MM.1S (cell line): Measurements from ENCODE around the gene GFOD1.
A peak's percentile ranks its signal among the peaks of the same experiment; 100 is the strongest.

ENCODE experiments used
- DNase-seq: peaks from one replicate; pipeline ENCODE4 v3.0.0-alpha.2; 2015
- H2AFZ ChIP-seq: fragments of 300-600 bp; sonication (generic); 2 replicates; pipeline ENCODE4 v1.6.0; 2016; ENCODE audit warnings: antibody characterized with exemption, low read length
- H3F3A ChIP-seq: fragments of 300-600 bp; sonication (generic); 2 replicates; pipeline ENCODE4 v1.6.1; 2016; ENCODE audit warnings: mild to moderate bottlenecking, antibody characterized with exemption, low read length, moderate library complexity, mixed read lengths; ENCODE audit not compliant: insufficient read depth
- H3K27ac ChIP-seq: fragments of 300-600 bp; sonication (generic); 2 replicates; pipeline ENCODE4 v1.5.1; 2016; ENCODE audit warnings: mild to moderate bottlenecking, low read length
- H3K27me3 ChIP-seq: fragments of 300-600 bp; sonication (generic); replicated peaks from 2 replicates; pipeline ENCODE4 v1.6.0; 2016; ENCODE audit warnings: low read length; ENCODE audit not compliant: insufficient read depth
- H3K36me3 ChIP-seq: fragments of 300-600 bp; sonication (generic); replicated peaks from 2 replicates; pipeline ENCODE4 v1.6.1; 2016; ENCODE audit warnings: mild to moderate bottlenecking, low read length, mixed read lengths; ENCODE audit not compliant: insufficient read depth
- H3K4me1 ChIP-seq: fragments of 300-600 bp; sonication (generic); 2 replicates; pipeline ENCODE4 v1.6.1; 2016; ENCODE audit warnings: low read length, mixed read lengths
- H3K4me2 ChIP-seq: fragments of 300-600 bp; sonication (generic); 2 replicates; pipeline ENCODE4 v1.6.0; 2016; ENCODE audit warnings: low read depth, low read length
- H3K4me3 ChIP-seq: fragments of 300-600 bp; sonication (generic); 2 replicates; pipeline ENCODE4 v1.5.1; 2016; ENCODE audit warnings: low read length, mixed read lengths
- H3K79me2 ChIP-seq: fragments of 300-600 bp; sonication (generic); 2 replicates; pipeline ENCODE4 v1.6.1; 2016; ENCODE audit warnings: mixed run types, low read length, mixed read lengths
- H3K9ac ChIP-seq: fragments of 300-600 bp; sonication (generic); 2 replicates; pipeline ENCODE4 v1.6.1; 2016; ENCODE audit warnings: low read length, mixed read lengths
- H3K9me2 ChIP-seq: fragments of 300-600 bp; sonication (generic); replicated peaks from 2 replicates; pipeline ENCODE4 v1.6.1; 2016; ENCODE audit warnings: mild to moderate bottlenecking, low read length, mixed read lengths; ENCODE audit not compliant: insufficient read depth
- H3K9me3 ChIP-seq: fragments of 300-600 bp; sonication (generic); replicated peaks from 2 replicates; pipeline ENCODE4 v1.6.1; 2016; ENCODE audit warnings: mild to moderate bottlenecking, low read length, mixed read lengths; ENCODE audit not compliant: insufficient read depth
- H4K20me1 ChIP-seq: fragments of 300-600 bp; sonication (generic); 2 replicates; pipeline ENCODE4 v1.6.1; 2016; ENCODE audit warnings: mild to moderate bottlenecking, low read length, moderate library complexity, mixed read lengths; ENCODE audit not compliant: insufficient read depth
- CTCF ChIP-seq: fragments of 300-600 bp; sonication (generic); IDR thresholded peaks from 2 replicates; pipeline ENCODE4 v1.5.1; 2016; ENCODE audit warnings: antibody characterized with exemption, low read length, mixed read lengths
- EZH2 ChIP-seq: fragments of 300-600 bp; sonication (generic); optimal IDR thresholded peaks from 2 replicates; pipeline ENCODE3; 2017; ENCODE audit warnings: low read depth, mild to moderate bottlenecking, antibody characterized with exemption, low read length, mixed read lengths
- EZH2phosphoT487 ChIP-seq: fragments of 300-600 bp; sonication (generic); IDR thresholded peaks from 2 replicates; pipeline ENCODE4 v1.6.1; 2018; ENCODE audit warnings: antibody characterized with exemption, low read length

Gene GFOD1

DNA sequence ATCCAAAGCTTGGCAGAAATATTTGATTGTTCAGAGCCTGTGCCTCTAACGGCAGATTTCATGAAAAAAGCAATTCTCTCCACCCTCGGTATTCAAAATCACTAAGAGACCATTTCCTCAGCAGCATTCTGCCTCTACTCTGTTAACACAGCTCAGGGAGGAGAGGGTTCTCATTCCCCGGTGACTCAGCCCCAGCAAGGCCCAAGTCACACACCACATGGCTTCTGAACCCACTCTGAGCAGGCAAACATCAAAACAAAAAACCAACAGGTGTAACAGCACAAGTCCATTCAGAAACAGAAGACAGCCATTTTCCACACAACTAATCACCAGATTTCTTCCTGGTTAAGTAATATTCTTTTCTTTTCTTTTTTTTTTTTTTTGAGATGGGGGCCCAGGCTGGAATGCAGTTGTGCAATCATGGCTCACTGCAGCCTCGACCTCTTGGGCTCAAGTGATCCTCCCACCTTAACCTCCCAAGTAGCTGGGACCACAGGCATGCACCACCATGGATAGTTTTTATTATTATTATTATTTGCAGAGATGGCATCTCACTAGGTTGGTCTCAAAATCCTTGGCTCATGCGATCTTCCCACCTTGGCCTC lies 55.4 kb downstream of the GFOD1 start:
- Histone ChIP-seq H3K9me3 (no peaks in the 10 kb centered on the region), H3K4me1 (peaks cover 25% of the 10 kb centered on the region), H3K4me3 (no peak overlapping the region), H3K36me3 (no peaks in the 10 kb centered on the region), H3K4me2 (no peak overlapping the region), H4K20me1 (no peaks in the 10 kb centered on the region), H3K27me3 (no peaks in the 10 kb centered on the region), H3K27ac (no peak overlapping the region), H2AFZ (no peak overlapping the region), H3K9me2 (no peaks in the 10 kb centered on the region), H3F3A (0 out of 2 replicates have a peak, but pooled peaks cover 6% of the 10 kb centered on the region), H3K79me2 (no peaks in the 10 kb centered on the region), H3K9ac (no peak overlapping the region)
- no peak for DNase-seq
- no peak for TF ChIP-seq CTCF
- TF ChIP-seq EZH2phosphoT487: no peak
- no peak for TF ChIP-seq EZH2

- H3K4me2 ChIP-seq: no peak overlapping the region
- H3F3A ChIP-seq: 0 out of 2 replicates have a peak, but pooled peaks cover 6% of the 10 kb centered on the region
- DNase-seq: peak; percentile 25
- H3K79me2 ChIP-seq: no peaks in the 10 kb centered on the region
- no peaks in the 10 kb centered on the region for H3K36me3 ChIP-seq
- no peak overlapping the region for H3K9ac ChIP-seq
- H3K4me3 ChIP-seq: no peak overlapping the region
- H3K9me2 ChIP-seq: no peaks in the 10 kb centered on the region
- no peaks in the 10 kb centered on the region for H3K9me3 ChIP-seq
- H4K20me1 ChIP-seq: no peaks in the 10 kb centered on the region
- TF ChIP-seq CTCF: no peak
- no peak for TF ChIP-seq EZH2phosphoT487
- no peak for TF ChIP-seq EZH2
- no peaks in the 10 kb centered on the region for H3K27me3 ChIP-seq
- H3K27ac ChIP-seq: no peak overlapping the region
- no peak overlapping the region for H2AFZ ChIP-seq
- peaks cover 22% of the 10 kb centered on the region for H3K4me1 ChIP-seq
These were observed 56.2 kb downstream of the GFOD1 start for GRCh38 chr6:13431059-13431656.

DNA sequence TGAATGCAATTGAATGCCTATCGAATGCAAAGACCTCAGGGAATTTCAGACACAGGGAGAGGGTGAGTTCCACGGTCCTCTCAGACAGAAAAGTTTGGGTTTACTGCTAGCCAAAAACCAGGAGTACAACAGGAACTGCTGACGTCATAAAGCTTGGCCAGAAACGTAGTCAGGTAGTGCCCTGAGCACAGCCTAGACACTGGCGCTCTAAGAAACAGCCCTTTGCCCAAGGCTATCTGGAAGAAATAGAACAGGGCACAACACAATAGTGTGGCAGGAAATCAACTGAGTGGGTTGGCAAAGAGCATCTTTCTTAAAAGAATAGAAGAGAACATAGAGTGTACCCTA lies 58.0 kb downstream of the GFOD1 start:
- 0 out of 2 replicates have a peak, but pooled peaks cover 6% of the 10 kb centered on the region for H3F3A ChIP-seq
- H3K9me3 ChIP-seq: no peaks in the 10 kb centered on the region
- no peaks in the 10 kb centered on the region for H4K20me1 ChIP-seq
- H3K9ac ChIP-seq: no peak overlapping the region
- H2AFZ ChIP-seq: no peak overlapping the region
- no peaks in the 10 kb centered on the region for H3K9me2 ChIP-seq
- no peak overlapping the region for H3K4me2 ChIP-seq
- H3K36me3 ChIP-seq: no peaks in the 10 kb centered on the region
- no peak for DNase-seq
- no peak for TF ChIP-seq EZH2
- no peak for TF ChIP-seq EZH2phosphoT487
- TF ChIP-seq CTCF: no peak
- no peaks in the 10 kb centered on the region for H3K27me3 ChIP-seq
- H3K4me1 ChIP-seq: peaks cover 22% of the 10 kb centered on the region
- H3K4me3 ChIP-seq: no peak overlapping the region
- H3K79me2 ChIP-seq: no peaks in the 10 kb centered on the region
- H3K27ac ChIP-seq: no peak overlapping the region
